NCI-H69 (cell line): ENCODE measurements around the gene WIPI1.
A peak's percentile ranks its signal among the peaks of the same experiment; 100 is the strongest.
"Not testable (repeated sequence)": the region's sequence is repeated elsewhere in the genome, so short reads cannot be mapped to it uniquely, and the experiment has no call there.

Experiments used
- DNase-seq: peaks from one replicate; lab custom pipeline; 2025; lab: John Stamatoyannopoulos, UW

The WIPI1 gene

DNA sequence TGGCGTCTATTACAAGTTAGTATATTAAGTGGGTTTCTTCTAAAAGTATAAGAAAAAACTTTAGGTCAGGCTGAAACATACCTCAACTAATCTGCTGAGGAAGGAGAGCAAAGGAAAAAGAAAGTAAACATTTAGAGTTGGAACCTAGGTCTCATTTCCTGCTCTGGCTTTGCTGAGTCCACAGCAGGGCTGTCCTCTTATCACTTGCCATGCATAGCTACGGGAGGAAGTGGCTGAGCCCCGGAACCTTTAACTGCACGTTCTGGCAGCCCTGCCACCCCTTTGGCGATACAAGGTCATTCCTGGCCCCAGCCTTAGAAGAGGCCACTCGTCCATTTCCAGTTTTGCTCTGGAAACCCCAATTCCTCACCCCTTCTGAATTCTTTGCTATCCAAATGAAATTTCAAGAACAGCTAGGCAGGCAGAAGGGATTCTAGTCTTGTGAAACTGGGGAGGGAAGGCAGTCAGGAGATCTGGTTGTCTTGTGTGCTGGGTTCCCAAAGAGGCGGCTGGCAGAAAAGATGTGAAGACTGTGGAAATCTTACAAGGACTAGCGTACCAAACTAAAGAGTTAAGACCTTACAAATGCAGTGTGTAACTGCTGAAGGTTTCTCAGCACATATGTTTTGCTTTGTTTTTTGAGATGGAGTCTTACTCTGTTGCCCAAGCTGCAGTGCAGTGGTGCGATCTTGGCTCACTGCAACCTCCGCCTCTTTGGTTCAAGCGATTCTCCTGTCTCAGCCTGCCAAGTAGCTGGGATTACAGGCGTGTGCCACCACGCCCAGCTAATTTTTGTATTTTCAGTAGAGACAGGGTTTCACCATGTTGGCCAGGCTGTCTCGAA, 19.1 kb downstream of the WIPI1 start:
- peak; percentile 14 for DNase-seq

DNA sequence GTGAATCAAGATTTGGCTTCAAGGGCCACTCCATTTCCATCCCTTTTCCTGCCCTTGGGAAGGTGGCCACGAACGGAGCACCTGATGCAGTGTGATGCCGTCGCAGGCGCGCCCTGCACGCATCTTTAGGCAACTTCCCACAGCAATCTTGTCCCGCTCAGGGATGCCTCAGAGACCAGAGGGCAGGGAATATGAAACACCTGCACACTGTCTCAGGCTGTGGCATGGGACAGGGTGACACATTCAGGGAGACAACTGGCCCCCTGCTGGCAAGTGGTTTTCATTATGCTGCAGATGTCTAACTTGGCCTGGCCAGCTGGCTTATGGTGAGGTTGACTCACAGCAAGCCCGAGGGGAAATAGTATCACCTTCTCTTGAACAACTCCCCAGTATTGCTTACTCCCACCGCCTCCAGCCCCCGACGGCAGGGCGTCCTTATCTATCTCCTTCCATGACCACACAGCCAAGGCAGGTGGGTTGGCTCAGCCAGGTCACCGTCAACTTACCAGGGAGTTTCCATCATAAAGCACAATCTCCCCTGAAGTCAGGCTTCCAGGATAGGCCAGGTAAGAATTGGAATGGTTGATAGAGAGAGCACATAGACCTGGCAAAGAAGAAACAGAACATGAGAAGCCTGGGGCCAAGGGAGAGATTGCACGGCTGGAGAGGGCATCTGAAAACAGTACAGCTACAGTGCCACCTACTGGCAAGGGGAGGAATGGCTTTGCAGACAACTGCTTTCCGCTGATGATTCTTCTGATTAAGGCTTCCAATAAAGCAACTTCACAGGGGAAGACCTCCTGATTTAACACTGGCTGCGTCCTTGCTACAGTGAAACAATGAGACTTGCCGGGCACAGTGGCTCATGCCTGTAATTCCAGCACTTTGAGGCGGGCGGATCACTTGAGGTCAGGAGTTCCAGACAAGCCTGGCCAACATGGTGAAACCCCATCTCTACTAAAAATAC, 21.1 kb downstream of the WIPI1 start:
- DNase-seq = peak; percentile 81

DNA sequence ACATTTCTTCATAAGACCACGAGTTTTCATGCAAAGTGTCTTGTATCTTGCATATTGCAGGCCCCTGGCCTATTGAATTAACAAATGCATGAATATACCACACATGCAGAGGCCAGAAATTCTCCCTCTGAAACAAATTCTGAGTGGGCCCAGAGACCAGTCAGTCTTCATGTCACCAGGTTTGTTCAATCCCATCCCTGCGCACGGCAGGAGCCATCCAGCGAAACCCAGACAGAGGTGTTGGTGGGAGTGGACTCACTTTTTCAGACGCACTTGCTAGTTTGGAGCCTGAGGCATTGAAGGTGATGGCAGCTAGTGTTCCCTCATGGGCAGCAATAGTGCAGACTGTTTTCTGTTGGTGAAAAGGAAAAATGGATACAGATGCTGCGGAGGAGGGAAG, 21.9 kb downstream of the WIPI1 start:
- DNase-seq = no peak

DNA sequence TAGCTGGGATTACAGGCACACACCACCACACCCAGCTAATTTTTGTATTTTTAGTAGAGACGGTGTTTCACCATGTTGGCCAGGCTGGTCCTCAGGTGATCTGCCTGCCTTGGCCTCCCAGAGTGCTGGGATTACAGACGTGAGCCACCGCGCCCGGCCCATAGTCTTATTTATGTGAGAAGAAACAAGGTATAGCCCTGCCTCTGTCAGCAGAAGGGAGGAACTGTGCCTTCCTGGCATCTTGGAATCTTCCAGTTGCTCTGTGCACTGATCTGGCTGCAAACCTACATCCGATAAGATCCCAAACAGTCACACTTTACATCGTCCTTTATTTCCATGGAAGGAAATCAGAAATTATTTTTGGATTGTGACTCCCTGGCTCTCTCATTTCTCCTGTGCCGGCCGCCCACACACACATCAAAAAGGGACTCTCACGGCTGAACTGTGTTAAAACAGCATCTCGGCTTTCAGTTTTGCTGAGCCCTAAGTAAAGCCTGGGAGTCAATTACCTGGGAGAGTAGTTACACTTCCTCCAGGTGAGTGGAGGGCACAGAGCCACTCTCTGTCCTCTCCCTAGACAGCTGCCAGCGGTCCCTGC, 23.3 kb downstream of the WIPI1 start:
- DNase-seq = no peak

DNA sequence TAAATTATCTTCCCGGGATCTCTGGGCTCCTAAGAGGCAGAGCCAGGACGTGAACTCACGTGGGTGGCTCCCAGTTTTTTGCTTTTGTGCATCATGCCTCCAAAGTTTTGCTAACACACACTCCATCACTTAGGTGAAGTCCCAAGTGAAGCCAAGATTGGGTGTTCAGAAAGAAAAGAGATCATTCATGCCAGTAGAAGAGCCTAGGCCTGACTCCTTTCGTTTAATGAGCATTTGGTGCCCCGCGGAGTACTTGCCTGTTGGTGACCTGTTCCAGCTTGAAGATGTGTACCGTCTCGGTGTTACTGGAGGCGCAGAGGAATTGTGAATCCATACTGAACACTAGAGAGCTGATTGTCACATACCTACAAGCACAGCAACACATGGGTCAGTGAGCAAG, 24.1 kb downstream of the WIPI1 start:
- no peak for DNase-seq

DNA sequence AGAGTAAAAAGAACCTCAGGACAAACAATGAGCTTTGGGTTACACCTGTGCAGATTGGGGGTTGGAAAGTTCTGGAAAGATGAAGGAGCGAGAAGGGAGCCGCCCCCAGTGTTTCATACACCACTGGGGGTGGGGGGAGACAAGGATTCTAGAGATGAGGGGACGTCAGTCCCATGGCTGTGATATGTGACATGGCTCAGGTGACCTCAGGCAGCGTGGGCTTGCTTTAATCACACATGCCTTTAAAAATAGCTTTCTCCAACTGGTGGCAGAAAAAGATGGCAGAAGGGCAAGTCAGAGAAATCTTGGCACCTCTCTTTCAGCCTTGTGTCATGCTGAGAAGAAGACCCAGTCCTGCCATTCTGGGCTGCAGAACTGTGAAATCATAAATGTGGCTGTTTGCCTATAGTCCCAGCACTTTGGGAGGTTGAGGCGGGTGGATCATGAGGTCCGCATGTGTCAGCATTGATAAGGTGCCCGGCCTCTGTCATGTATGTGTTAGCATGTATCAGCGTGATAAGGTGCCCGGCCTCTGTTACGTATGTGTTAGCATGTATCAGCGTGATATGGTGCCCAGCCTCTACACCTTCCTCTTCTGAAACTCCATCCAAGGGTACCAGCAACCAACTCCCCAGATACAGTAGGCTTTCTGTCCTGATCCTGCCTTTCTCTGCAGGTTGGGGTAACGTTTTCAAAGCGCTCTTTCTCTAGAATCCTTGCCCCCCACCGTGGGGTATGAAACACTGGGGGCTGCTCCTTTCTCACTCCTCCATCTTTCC, 25.0 kb downstream of the WIPI1 start:
- no peak for DNase-seq

DNA sequence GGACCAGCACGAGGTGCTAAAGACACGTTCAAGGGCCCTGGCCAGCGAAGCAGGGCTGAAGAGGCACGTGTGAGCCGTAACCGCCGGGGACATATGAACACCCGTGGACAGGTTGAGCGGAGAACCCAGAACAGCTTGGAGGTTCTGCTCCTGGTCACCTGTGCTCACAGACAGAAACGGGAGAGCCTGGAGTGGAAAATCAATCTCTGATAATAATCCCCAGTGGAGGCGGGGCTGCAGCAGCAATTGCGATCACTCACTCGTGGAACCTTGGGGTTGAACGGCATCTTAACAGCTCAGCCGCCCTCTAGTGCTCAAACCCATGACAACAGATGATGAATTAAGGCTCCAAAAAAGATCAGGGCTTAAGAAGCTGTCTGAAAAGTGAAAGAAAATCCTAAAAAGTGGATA, 25.6 kb downstream of the WIPI1 start:
- DNase-seq = peak; percentile 34

DNA sequence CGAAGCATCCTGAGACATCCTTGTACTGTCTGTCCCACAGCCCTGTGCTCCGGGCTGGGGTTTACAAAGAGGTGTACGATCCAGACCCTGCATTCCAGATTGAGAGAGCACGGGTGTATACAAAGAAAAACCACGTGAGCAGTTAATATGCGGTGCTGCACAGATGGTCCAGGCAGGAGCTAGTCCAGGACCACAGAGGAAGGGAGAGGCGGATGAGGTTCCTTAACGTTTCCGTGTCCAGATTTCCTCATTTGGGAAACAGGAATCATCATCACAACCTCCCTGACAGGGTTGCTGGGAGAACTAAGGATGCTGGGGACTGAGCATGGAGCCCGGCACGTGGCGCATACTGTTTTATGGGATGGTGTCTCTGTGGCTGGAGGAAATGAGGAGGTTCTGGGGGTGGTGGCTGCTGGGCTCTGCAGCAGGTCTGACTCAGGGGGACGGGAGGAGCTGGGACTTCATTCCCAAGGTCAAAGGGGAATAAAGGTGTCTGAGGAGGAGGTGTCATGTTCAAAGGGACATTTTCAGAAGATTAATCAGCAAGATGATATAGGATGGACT, 26.2 kb downstream of the WIPI1 start:
- no peak for DNase-seq

DNA sequence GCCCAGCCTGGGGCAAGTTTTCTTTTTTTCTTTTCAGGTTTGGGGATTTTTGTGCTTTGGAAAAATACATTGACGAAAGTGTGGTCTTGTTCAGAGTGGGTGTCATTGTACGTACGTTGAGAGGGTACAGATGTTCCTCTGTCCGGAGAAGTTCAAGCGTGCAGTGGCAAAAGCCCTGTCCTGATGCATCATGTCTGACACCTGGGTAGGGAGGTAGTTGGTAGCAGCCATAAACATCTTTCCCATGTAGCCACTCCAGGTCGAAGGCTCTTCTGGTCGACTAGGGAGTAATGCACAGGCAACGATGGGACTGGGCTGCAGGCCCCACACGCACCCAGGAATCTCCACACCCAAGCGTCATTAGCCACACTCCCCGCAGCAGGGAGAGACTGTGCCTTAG, 27.4 kb downstream of the WIPI1 start:
- DNase-seq = no peak

DNA sequence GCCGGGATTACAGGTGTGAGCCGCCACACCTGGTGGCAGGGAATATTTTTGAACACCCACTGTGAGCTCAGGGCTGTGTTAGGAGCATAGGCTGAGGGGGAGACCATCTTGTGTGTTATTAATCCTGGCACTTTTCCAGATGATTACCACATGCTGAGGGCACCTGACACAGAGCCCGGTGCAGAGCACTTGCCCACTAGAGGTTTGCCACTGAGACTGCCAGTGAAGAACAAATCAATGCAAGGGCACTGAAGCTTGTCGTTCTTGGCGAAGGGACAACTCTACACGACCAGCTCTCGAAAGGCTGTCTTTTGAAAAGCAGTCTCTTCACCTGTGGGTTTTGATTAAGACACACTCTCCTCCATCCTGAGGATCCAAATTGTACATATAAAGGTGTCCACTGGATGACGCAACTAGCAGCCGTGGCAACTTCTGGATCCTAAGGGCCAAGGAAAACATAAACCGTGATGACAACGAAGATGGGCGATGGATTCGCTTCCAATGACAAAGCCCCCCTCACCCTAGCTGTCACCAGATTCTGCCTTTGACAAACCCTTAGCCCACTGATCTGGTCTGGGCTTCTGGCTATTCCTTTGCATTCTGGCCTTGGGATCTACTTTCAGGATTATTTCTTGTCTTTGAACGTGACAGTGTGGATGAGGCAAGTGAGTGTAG, 28.7 kb downstream of the WIPI1 start:
- peak; percentile 28 for DNase-seq

DNA sequence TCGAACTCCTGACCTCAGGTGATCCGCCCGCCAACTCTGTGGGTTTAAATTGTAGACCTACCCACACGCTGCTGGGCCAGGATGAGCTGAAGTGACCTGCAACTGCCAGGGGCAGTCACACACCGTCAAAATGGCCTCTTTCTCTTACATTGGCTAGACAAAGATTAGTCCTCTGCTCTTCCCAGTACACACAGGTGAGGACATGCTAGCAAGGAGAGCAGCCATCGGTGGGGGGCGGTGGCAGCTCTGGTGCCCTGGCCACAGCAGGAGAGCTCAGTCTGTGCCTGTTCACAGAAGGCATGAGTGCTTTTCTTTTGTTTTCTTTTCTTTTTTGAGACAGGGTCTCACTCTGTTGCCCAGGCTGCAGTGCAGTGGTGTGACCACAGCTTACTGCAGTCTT, 29.7 kb downstream of the WIPI1 start:
- no peak for DNase-seq

DNA sequence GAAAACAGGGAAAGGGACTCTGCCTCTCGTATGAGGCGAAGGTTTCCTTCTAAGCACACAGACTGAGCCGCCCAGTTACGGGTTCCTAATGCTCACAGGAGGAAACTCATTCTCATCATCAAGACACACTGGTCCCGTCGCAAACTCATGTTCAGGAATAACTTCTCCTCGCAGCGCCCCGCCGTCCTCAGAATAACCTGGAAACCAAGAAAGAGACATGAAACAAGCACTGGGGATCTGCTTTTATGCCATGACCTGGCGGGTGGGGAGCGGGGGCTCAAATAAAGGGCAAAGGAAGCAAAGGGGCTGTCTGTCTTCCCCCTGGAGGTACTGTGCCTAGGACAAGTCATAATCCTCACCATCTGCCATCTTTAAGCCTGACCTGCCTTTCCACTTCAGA, 31.3 kb downstream of the WIPI1 start:
- DNase-seq = no peak

DNA sequence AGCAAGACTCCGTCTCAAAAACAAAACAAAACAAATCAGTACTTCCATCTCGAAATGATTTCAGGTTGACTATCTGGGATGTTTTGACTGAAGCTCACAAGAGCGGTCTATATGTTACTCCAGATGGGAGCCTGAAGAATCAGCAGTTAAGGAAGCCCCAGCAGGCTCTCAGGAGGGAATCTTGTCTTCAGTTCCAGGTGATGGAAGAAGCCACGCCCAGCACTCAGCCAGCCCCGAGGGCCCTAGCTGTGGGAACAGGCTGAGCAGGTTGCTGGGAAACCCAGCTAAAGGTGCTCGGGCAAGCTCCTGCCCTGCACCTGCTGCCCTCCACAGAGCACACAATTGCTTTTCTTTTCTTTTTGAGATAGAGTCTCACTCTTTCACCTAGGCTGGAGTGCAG, 32.4 kb downstream of the WIPI1 start:
- peak; percentile 88 for DNase-seq

DNA sequence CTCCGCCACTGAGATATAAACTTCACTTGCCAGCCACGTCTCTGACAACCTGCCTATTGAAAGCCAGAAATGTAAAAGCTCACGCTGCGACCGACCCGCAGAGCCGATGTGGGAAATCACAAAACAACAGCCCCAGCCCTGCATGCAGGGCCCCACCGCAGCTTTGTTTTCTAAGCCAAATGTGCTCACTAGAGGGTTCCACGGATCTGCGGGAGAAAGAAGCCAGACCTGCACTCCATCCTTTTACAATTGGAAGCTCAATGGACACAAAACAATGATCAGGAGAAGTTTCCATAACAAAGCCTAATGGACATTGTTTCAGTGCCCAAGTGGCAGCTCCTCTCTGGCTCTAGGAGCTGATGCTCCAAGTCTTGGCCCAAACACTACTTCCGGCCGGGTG, 33.1 kb downstream of the WIPI1 start:
- DNase-seq = no peak

DNA sequence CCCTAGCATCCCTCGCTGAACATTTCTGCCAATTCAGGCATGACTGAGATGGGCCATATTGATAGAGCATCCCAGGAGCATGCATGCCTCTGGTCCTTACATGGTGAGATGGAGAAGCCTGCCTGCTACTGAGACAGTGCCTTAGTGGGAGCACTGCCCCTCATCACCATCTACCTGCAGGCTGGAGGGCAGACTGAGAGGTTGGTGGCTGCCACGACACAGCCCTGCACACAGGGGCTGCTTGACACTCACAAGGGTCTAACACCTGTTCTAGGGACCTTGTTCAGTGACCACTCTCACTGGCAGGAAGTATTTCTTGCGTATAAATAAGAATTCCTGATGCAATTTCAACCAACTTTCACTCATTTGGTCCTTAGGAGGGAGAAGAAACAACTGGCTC, 34.0 kb downstream of the WIPI1 start:
- no peak for DNase-seq

DNA sequence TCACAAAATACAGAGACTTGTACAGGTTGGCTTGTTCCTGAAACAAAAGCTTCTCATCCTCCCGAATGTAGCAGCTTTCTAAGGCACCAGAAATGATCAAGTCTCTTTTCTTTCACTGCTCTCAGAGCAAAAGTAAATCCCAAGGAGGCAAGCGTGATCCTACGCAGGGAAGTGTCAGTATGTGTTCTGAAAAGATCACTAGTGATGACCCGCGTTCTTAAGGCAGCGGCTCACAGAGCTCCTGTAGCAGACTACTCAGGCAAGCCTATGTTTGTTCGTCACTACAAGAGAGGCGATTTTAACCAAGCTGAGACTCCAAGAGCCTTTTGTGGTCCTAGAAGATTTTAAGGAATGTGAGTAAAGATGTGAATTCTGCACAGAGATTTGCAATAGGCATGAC, 34.5 kb downstream of the WIPI1 start:
- DNase-seq = no peak

DNA sequence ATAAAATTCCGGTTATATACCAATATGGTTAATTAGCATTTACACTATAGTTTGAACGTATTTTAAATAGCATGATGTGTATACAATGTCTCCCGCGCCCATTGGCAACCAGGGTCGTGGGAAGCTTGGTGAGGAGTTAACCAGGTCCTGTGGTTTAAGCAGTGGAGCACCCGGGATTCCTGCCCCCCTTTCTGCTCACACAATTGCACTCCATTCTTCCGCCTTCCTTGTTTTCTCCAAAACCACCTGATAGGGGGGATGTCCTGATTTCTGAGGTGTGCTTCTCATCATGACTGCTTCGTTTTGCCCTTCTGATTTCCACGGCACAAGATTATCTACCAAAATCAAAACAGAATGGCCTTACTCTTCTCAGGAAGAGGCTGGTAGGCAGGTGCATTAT, 35.8 kb downstream of the WIPI1 start:
- DNase-seq = no peak

DNA sequence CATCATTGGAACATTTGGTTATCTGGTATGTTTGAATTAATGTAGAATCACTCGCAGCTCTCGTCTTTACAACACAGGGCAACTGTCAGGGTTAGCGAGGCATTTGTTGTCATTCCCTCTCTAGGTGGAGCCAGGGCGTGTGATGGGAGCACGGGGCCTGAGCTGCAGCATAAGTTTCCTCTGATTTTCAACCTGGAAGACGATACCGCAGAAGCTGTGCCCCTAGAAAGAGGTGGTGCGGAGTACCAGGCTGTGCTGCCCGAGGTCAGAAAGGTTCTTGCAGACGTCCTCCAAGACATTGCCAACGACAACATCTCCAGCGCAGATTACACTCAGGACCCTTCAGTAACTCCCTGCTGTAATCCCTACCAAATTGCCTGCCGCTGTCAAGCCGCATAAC, 37.2 kb downstream of the WIPI1 start:
- no peak for DNase-seq

DNA sequence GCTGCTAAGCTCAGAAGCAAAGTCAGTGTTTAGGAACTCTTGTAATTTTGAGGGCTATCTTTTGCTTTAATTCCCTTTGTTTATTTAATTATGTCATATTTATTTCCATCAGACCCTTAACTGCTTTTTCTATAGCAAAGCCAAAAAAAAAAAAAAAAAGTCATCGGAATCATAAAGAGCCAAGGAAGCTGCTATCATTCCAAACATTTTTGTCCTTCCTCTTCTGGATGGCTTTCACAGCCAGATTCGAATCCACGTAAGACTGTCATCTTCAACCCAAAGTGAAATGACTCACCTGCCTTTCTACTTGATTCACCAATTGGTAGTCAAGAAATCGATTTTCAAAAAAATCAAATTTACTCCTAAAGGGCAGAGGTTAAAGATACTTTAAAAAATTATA, 38.4 kb downstream of the WIPI1 start:
- no peak for DNase-seq

DNA sequence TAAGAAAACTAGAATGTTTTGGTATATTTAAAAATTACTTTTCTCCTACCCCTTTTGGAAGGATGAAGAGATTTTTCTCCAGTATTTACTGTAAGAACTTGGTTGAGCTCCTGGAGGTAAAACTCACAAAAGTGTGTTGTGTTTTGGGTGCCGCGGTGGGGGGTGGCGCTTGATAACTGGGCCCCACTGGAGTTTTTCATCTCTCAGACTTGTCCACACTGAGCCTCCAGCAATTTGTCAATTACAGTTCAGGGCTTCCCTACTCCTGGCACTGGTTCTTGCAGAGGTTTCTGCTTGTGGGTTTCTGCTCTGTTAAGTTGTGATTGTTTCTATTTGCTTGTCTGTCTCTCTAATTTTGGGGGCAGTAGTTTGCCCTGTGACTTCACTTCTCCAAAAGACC, 40.0 kb downstream of the WIPI1 start:
- DNase-seq = no peak

DNA sequence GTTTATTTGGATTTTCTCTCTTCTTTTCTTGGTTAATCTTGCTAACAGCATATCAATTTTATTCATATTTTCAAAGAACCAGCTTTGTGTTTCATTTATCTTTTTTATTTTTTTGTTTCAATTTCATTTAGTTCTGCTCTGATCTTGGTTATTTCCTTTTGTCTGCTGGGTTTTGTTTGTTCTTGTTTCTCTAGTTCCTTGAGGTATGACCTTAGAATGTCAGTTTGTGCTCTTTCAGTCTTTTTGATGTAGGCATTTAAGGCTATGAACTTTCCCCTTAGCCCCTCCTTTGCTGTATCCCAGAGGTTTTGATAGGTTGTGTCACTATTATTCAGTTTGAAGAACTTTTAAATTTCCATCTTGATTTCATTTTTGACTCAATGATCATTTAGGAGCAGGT, 42.4 kb downstream of the WIPI1 start:
- not testable (repeated sequence) for DNase-seq
